HuH-7 (cell line): Measurements from ENCODE around the gene GOSR2.
"Not testable (repeated sequence)": the region's sequence is repeated elsewhere in the genome, so short reads cannot be mapped to it uniquely, and the experiment has no call there.

ENCODE experiments used
- DNase-seq: peaks from one replicate; pipeline ENCODE4 v3.0.0; 2011; ENCODE audit warnings: low spot score

The GOSR2 gene

DNA sequence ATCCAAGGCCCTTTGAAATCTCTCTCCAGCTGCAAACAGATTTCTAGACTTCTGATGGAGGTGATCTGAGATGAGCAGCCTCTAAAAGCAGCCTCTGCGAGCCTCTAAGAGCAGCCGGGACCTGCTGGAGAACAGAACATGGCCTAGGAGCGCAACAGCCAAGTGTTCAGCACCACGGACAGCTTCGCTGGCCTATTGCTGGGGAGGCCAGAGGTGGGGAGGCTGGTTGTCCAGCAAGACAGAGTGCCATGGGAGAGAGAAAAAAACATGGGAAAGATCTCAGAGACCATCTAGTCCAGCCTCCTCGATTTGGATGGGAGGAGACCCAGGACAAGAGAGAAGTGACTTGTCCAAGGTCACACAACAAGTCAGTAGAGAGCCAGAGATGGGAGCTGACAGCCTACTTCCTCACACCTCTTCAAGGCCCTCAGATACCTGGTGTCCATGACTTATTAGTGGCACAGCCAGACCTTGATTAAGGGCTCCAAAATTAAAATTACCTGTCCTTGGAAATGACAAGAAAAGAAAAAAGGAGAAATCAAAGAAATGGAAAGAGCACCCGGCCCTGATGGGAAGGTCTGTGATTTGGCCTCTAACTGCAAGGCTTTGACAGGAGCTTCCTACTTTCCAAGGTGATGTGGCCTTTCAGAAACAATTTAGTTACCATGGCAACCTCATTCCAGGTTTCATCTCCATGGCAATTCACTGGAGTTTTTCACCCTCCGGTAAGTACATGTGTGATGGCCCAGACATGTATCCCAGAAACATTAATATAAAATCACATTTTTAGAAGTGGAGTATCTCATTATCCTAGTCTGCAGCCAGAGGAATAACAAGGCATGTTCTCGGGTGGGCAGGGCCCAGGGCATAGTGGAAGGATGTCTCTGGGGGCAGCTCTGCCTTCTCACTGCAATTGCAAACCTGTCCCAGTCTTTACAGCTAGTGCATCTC, 41.6 kb downstream of the GOSR2 start:
- no peak for DNase-seq

DNA sequence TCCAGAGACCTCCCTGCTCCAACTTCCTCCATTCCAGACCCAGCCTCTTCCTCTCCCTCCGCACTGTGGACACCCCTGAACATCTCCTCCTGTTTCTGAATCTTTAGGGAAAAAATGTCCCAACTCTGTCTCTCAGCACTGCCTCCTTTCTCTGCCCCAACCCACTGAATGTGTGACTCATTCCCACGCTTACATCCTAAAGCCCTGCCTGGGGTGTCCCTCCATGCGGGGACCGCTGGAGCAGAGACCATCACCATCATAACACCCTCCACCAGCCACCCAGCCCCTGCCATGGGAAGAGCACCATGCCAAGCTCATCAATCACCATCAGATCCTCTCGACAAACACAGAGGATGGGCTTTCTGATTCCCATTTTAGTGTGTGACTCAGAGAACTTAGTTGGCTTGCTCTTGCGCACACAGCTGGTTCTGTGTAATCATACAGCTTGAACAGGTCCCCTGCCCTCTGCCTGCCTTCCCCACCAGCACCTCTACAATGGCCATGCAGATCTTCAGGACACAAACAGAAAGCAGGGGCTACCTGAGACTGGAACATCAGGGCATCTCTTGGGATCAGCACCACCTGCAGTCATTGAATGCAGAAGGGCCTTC, 45.4 kb downstream of the GOSR2 start:
- no peak for DNase-seq

DNA sequence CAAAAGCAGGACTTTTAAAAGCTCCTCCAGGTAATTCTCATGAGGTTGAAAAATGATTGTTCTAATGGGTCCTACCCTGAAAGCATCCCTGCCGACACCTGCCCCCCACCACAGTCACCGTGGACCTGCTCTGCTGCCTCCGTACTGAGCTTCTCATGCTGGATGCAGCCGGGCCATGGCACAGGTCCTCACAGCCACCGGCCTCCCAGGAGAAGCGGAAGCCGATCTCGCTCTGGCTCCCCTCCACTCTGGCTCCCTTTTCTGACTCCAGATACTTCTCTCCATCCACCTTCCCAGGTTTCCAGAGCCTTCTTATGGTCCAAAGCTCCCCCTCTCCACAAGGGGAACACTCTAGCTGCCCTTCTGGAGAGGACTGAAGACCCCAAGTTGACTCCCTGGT, 45.9 kb downstream of the GOSR2 start:
- DNase-seq, result no peak

DNA sequence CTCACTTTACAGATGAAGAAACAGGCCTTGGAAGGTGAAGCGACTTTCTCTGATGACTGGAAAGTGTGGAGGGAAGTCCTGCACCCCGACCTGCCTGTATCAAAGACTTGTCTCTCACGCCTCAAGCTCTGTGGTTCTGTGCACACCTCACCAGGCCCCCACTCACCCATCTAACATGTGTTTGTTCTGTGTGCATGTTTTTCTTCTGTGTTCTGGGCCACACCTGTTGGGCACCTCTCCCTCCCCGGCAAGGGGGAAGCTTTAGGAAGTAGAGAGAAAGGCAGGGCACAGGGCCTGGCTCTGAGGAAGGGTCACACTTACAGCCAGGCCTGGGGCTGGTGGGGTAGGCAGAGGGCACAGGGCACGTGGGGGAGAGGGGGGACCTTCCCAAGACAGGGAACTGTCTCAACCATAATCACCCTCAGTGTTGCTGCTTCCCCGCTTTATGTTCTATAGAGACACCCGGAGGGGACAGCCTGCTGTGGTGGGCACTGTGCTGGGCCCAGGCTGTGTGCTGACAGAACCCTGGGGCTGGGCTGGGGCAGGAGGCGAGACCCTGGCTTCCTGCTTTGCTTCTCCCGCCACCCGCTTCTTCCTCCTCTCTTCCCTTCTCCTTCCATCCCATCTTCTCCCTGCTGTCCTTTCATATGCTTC, 48.8 kb downstream of the GOSR2 start:
- DNase-seq, result no peak

DNA sequence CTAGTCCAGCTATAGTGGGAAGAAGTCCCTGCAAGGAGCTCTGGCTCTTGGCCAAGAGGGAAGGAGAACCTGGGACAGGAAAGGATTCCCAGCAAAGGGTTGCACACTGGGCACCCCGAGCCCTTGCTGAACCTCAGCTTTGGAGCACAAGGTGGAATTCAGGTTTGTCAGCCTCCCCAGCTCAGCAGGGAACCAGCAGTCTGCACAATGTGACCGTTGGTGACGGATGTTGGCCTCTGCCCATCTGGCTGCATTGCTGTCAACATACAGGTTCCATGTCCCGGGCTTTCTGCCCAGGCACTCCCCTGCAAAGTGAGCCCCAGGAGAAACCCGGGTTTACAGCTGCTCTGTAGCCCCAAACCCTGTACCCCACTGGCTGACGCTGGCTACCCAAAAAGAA, 49.4 kb downstream of the GOSR2 start:
- no peak for DNase-seq

DNA sequence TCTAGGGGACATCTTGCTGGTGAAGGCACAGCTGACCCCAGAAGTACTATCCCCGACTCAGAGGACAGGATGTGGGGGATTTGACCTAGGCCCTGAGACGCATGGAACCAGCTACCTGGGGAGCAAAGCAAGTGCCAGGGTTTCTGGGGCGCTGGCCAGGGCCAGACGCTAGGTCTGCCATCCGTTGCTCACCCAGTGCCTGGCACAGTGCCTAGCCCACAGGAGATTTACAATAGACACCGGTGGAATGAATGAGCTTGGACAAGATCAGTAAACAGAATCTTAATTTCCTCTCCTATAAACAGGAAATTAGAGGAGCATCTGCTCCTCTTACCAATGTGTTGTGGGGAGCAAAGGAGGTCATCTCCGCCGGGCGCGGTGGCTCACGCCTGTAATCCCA, 51.1 kb downstream of the GOSR2 start:
- no peak for DNase-seq

DNA sequence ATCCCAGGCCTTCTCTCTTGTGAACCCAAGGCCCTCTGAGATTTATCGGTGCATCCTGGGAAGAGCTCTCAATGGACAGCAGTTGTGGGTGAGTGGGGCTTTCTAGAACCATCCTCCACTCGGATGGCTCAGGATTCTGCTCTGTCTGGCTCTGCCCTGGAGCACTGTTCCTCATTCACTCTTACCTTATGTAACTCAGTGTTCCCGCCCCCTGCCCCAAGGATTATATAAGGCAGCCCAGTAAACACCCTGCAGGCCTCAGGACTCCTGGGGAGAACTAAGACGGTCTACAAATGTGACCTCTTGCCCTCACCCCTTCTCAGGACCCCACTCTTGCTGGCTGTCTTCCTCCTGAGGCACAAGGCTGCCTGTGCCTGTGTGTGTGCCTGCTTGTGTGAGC, 52.3 kb downstream of the GOSR2 start:
- DNase-seq, result no peak

DNA sequence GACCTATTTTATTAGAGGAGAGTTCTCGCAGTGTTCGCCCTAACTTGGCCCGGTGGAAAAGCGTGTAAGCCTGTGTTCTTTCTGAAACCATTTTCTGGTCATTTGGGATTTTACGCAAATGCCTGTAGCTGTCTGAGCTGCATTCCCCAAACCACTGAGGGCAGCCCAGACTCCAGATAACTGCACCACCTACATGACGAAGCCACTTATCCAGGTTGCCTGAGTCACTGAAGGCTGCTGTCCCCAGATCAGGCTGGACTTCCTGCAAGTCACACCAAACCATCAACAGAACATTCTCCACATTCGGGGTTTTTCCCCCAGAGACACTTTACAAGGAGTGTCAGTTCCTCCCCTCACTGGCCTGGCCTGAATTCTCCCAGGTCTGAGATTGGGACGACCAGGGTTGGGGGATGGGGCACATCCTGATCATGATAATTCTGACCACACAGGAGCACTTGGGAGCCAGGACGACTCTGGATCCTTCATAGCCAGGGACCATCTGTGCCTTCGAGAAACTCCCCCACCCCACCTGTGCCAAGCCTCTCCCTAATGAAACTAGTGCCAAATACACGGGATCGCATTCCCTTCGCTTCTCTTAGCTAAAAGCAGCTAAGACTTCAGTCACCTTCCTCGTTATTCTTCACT, 53.8 kb downstream of the GOSR2 start:
- no peak for DNase-seq

DNA sequence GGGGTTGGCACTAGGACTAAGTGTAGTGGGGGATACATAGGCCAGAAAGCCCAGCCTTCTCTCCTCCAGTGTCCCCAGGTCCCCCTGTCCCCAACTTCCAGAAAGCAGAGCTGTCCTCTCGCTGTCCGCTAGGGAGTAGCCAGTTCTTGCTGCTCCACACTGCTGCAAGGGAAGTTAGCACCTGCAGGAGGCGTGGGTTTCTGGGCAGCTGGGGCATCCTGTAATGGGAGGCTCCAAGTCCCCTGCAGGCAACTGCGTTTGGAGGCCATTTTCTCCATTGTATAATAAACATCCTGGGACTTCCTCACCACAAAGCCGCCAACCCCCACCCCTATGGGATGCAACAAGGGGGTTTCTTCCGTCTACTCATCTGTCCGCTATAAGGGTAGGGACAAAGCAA, 54.4 kb downstream of the GOSR2 start:
- peak; percentile 79 for DNase-seq

DNA sequence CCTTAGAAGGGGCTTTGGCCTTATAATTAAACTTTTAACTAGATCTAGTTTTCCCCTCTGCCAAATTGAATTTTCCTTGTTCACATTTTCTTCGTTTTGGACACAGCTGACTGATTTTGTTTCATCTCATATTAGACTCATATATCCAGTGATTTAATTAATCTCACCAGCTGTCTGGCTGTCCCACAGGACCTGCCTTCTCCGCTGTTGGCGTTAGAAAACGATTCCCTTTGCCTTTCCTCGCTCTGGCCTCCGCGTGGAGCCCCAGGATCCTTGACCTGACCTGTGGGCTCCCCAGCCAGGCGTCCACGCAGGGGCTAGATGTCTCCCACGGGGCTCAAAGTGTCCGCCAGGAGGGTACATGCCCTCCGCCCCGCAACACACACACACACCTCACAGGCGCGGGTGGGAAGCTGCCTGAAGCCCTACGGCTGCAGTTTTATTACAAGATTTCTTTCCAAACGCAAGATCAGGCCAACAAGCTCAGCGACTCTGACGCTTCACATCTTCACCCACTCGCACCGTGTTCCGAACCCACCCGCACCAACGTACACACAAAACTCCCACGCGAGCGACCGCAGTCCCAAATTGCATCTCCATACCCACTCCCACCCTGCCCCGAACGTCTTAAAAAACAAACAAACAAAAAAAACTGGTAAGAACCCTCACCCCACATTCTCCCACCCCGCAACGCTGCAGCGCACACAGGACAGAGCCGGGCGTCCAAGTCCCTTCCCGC, 55.0 kb downstream of the GOSR2 start:
- no peak for DNase-seq

DNA sequence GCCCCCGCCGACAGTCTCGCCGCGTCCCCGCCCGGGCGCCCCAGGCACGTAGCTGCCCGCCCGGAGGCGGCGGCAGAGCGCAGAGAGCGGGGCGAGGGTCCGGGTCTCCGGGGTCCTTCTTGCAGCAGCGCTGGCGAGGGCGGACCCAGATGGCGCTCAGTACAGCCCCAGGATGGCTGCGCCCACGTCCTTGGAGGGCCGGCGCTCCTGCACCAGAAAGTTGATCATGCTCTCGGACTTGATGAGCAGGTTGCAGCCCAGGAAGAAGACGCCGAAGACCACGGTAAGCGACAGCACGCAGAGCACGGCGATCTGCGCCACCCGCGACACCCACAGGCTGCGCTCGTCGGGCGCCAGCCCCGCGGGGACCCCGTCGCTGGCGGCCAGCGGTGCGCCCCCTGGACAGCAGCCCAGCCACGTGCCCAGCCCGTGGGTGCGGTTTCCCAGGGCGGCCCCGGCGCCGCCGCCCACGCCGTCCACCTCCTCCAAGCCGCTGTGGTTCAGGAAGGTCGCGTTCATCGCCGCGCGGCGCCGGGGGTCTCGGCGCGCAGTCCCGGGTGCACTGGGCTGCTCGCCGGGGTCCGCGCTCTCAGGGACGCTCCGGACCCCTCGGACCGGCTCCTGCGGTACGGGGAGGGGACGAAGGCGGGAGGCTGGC, 55.7 kb downstream of the GOSR2 start:
- no peak for DNase-seq

DNA sequence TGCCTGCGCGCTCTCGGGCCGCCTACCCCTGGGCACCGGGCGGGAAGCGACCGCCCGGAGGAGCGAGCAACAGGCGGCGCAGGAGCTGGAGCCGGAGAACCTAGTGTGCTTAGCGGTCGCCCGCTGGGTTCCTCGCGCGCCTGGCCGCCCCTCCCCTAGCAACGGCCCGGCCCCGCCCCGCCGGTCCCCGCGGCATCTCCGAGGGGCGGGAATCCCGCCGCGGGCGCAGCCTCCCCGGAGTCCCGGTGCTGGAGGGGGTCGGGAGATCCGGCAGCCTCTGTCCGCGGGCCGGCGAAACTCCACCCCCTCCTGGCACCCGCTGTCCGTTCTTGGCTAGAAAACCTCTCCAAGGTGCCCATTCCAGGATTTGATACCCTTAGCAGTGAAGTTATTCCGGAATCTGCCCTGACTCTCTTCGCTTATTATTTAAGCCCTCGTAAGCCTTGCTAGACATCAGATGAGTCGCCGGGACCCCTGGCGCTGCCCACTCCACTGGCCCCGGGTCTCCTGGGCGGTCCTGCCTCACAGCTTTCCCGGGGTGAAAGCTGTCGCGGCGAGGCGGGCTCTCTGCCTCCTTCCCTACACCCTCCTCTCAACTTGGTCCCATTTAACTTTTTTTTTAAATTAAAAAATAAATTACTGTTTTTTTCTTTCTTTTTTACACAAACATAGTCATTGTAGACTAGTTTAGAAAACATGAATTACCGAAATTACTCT, 56.3 kb downstream of the GOSR2 start, which contains the start of gene RPRML:
RPRML (minus strand) TSS at position 107 of the 717 bp plus-strand sequence. CDS start 246 bp downstream, outside the sequence.
- peak; percentile 54 for DNase-seq

DNA sequence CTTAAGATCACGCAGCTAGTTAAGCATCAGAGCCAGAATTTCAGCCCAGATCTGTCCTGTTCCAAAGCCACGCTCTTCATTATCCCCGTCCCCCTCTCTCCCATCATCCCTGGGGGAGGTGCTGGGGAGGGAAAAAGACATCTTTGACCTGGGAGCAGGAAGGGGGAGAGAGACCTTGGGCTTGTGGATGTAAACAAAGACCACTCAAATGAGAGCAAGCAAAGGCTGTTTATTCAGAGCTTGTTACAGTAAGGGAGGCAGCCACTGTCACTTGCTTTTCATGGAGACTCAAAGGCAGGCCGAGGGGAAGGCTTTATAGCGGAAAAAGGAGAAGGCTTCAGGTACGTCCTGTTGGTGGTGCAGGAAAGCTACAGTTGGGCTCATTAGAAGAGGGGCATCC, 59.6 kb downstream of the GOSR2 start:
- DNase-seq, result no peak

DNA sequence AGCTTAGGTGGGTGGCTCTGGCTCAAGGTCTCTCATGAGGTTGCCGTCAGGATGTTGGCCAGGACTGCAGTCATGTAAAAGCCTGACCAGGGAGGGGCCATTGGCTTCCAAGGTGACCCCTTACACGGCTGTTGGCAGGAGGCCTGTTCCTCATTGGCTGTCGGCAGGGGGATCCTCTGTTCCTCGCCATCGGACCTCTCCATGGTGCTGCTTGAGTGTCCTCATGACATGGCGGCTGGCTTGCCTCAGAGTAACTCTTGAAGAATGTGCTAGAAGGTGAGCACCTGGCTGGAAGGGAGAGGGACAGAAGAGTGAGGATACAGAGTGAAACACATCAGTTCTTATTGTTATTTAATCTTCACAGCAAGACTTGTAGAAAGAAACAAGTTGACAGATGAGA, 60.8 kb downstream of the GOSR2 start:
- DNase-seq, result no peak

DNA sequence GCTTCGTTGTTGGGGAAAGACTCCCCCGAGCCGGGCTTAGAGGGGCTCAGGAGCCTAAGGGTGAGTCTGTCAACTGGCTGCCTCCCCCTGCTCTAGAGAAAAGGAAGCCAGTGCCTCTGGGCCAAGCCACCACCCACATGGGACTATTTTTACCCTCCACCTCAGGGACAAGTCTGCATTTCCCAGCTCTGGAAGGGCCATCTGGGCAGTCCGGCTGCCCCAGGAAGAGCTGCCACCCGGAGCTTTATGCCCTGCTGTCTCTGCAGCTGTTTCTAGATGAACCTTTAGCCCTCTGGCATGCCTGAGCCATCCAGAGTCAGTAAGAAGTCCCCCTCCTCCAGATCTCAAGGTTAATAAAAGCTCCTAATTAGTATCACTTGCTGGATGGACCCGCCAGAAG, 61.4 kb downstream of the GOSR2 start:
- DNase-seq, result no peak

DNA sequence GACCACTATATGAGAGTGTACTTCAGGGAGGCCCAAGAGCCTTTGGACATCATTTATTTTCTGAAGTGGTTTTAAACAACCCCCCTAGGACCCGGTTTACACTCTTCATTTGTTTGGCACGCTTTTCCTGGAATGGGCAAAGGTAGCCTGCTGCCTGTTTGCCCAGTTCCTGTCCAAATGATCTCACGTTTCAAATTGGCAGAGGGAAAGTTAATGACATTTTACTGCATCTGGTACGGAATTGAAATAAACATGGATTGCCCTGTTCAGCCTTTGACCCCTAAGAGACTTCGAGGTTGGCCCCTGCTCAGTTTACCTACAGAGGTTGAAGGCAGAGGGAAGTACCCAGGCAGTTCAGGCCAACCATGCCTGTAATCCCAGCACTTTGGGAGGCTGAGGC, 61.9 kb downstream of the GOSR2 start:
- no peak for DNase-seq

DNA sequence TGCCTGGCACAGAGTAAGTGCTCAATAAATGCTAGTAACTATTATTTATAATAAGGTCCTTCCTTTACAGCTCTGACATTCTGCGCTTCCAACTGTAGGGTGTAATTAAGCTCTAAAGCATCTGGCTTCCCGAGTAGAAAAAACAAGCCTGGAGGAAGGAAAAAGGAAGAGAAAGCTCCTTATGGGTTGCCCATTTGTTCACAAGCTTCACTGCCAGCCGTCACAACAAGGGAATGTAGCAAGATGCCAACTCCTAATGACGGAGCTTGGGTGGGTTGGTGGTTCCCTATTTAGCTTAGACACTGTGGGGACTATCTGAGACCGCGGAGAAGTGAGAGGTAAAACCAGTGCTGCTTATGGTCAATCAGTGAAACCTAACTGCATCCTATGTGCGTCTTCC, 63.4 kb downstream of the GOSR2 start:
- DNase-seq, result no peak

DNA sequence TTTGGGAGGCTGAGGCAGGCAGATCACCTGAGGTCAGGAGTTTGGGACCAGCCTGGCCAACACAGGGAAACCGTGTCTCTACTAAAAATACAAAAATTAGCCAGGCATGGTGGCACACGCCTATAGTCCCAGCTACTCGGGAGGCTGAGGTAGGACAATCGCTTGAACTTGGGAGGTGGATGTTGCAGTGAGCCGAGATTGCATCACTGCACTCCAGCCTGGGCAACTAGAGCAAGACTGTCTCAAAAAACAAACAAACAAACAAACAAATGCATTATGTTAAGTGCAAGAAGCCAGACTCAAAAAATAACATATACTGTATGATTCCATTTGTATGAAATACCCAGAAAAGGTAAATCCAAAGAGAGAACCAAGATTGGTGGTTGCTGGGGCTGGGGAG, 65.0 kb downstream of the GOSR2 start:
- not testable (repeated sequence) for DNase-seq

DNA sequence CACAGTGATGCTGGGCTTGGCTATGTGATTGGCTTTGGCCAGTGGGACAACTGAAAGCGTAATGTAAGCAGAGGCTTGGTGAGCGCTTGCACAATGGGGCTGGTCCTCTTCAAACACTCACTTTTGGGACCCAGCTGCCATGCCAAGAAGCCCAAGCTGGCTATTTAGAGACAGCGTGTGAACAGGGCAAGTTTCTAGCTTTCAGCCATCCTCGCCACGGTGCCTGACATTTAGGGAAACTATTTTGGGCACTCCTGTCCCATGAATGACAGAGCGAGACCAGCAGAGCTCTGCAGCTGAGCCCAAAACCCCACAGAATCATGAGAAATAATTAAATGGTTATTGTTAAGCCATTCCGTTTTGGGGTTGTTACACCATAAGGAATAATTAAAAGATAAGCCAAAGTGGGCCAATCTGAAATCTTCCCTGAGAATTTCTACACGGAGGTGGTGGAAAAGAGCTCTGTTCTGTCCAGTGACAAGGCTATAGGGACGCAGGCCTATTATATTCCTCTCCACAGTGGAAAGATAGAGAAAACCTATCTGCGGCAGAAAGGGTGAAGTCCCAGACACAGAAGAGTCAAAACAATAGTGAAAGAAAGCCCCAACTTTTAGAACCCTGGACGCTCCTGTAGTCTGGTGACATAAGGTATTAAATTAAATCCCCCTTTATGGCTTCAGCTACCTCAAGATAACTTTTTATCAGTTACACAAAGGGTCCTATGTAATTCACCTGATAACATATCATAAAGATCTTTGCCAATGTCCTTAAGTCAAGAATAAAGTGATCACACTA, 66.9 kb downstream of the GOSR2 start:
- no peak for DNase-seq

DNA sequence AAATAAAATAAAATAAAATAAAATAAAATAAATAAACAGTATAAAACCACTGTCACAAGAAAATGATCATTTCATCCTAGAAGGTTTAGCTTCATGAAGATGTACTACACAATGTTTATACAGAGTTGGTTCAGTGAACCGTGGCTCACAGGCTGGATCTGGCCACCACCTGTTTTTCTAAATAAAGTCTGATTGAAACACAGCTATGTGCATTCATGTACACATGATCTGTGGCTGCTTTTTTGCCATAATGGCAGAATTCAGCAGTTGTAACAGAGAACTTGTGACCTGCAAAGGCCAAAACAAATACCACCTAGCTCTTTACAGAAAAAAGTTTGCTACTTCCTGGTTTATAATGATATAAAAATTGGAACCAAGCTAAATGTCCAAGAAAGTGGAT, 68.7 kb downstream of the GOSR2 start:
- DNase-seq, result no peak
